PC-3 (cell line): ENCODE measurements around the gene IL4I1.

Experiments used
- CTCF ChIP-seq: fragments of 300-600 bp; sonication (generic); conservative IDR thresholded peaks from 2 replicates; pipeline ENCODE4 v1.5.1; 2017; ENCODE audit warnings: antibody characterized with exemption, low read depth, mild to moderate bottlenecking, low read length
- EZH2 ChIP-seq: fragments of 300-600 bp; sonication (generic); IDR thresholded peaks from one replicate; pipeline ENCODE4 v1.6.1; 2017; ENCODE audit warnings: antibody characterized with exemption, mild to moderate bottlenecking, low read length; ENCODE audit not compliant: unreplicated experiment

GRCh38 chr19:49918089-49918488 lies 21.4 kb upstream of the IL4I1 start:
- no peak for TF ChIP-seq EZH2
- no peak for TF ChIP-seq CTCF
